22Rv1 (cell line): ENCODE results near the gene SORBS1.

Experiments
- ZFX ChIP-seq: fragments of 450-650 bp; IDR thresholded peaks from 2 replicates; pipeline ENCODE4 v1.6.1; 2017; ENCODE audit warnings: antibody characterized with exemption, borderline replicate concordance
- TF ChIP-seq, protein P1 (sequence below): fragments of 450-650 bp; IDR thresholded peaks from 2 replicates; pipeline ENCODE4 v1.5.1; 2017; ENCODE audit warnings: mild to moderate bottlenecking

GRCh38 chr10:95388539-95388938 is 172.6 kb downstream of the SORBS1 start:
- TF ChIP-seq, protein P1, sequence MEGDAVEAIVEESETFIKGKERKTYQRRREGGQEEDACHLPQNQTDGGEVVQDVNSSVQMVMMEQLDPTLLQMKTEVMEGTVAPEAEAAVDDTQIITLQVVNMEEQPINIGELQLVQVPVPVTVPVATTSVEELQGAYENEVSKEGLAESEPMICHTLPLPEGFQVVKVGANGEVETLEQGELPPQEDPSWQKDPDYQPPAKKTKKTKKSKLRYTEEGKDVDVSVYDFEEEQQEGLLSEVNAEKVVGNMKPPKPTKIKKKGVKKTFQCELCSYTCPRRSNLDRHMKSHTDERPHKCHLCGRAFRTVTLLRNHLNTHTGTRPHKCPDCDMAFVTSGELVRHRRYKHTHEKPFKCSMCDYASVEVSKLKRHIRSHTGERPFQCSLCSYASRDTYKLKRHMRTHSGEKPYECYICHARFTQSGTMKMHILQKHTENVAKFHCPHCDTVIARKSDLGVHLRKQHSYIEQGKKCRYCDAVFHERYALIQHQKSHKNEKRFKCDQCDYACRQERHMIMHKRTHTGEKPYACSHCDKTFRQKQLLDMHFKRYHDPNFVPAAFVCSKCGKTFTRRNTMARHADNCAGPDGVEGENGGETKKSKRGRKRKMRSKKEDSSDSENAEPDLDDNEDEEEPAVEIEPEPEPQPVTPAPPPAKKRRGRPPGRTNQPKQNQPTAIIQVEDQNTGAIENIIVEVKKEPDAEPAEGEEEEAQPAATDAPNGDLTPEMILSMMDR = no peak
- no peak for TF ChIP-seq ZFX
